ENCODE results near the gene LRP2.

The LRP2 gene

DNA sequence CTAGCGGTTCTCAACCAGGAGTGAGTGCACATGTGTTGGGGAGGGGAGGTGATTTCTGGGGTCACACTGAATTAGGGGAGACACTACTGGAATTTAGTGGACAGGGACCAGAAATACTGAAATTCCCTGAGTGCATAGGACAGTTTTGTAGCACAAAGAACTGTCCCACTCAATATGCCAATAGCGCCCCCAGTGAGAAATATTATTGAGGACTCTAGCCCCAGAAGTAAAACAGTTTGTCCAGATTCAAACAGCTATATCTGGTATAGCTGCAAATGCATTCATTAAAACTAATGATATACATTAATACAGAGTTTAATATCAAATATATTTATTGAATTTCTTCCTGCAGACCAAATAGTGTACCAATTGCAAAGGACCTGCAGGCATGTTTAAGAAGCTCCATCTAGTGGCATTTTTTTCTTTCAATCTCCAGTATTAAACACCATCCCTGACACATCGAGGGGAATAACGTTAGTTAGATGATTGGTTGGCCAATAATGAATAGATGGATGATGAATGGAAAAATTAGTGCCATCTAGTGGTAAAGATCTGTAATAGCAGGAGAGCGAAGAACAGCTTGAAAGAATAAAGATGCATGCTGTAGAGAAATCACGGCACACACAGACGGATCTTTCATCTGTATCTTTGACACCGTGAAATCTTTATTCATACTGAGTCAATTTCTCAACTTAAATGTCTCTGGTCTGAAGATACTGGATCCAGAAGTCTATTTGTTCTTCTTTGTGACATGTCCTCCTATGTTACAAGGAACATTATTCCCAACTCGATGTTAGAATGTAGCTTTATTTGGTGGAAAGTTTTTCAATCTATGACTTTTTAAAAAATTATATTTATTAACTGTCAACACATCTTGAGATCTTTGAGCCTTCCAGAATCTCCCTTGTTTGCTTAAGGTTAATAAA lies 230.5 kb downstream of the LRP2 start:
- DNase-seq (ENCODE audit: extremely low read depth in 1 of 2, low read depth in 1 of 2) = no peak

DNA sequence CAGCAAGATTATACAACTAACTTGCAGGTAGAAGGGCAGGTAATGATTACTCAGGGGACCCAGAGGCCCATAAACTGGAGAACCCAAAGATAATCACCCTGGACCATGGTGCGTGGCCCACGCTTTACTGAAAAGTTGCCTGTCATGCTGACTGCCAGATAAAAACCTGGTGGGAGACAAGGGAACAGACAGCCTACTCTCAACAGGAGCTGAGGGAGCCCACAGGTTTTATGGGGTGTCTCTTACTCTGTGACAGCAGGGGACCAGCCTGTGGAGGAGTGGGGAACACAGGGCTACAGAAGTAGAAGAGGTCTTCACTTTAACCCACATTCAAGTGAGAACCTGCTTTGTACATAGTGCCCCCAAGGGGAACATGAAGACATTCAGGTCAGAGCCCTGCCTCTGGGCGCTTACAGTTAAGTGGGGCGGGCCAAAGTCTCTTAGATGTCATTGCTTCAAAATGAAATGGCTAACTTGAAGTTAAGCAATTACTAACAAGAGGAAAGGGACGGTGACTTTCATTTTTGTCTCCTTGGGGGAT lies 232.6 kb downstream of the LRP2 start:
- no peak for DNase-seq (ENCODE audit: extremely low read depth in 1 of 2, low read depth in 1 of 2)

DNA sequence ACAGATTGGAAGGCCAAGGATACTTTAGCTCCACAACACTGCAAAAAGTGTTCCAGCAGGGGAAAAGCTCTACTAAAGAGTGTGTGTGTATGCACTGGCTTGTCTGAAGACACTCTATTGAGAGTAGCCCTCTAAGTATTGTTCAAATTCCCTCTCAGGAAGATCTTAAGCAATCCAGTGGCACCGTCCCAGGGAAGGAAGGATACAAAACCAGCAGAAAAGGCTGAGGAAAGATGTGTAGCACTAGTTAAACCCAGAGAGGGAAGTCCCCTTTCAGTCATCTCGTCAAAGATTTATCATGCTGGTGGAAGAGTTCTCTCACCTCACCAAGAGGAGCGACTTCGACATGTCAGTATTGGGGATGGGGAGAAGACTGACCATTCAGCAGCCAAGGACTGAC lies 242.5 kb downstream of the LRP2 start:
- DNase-seq (ENCODE audit: extremely low read depth in 1 of 2, low read depth in 1 of 2) = no peak

DNA sequence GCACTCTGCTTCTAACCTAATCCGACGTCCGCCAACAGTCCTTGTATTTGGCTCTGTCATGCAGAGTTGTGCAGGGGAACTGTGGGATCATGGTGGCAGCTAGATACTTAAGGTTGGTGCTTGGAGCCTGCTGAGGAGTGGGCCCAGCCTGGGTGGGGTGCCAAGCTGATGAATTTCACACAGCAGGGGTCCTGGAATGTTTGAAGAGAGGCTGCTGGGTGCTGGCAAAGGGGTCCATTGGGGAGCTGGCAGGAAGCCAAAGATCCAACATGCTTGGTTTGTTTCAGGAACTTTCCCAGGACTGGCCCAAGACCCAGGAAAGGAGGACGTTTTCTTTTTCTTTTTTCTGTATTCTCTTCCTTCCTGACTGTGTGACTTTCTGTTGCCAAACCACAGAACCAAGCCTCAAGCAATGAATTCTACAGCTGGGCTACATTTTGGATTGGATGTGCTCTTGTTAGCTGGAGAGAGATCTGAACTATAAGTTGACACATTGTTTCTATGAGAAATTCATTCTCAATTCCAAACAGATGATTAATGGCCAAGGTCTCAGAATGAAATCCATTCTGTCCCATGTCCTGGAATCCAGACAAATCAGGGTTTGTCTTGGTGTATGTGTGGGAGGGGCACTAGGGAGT lies 243.1 kb downstream of the LRP2 start:
- no peak for DNase-seq (ENCODE audit: extremely low read depth in 1 of 2, low read depth in 1 of 2)

DNA sequence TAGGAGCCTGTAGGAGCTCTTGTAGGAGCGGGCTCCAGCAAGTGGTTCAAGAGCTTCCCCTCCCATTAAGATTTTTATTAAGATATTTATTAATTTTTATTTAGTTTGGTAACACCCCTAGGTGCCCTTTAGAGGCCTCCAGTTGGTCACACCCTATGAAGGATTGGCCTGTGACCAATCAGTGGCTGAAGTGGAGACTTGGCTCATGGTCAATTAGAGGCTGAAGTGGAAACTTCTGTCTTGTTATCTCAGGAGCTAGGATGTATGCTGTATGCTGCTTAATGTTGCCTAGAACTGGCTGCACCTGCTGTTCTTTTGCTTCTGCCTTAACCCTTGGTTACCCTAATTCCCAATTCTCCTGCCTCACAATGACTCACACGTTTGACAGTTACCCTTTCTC lies 244.3 kb downstream of the LRP2 start:
- DNase-seq (ENCODE audit: extremely low read depth in 1 of 2, low read depth in 1 of 2) = no peak

DNA sequence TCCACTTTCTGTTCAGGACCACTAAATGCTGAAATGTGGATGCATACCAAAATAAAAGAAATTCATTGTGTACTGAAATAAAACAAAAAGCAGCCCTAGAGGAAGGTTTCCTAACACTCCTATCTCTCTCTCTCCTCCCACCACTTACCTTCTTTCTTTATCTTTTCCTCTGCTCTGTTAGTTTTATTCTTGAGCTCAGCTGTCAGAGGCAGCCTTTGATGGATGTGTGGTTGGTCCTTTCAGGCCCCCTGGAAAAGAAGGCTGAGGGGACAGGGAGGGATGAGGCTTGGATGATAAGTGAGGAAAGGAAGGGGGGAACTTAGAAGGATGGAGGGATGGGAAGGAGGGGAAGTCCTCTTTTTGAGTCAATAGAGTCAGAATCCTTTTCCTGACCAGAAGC lies 245.3 kb downstream of the LRP2 start:
- DNase-seq (ENCODE audit: extremely low read depth in 1 of 2, low read depth in 1 of 2) = no peak

DNA sequence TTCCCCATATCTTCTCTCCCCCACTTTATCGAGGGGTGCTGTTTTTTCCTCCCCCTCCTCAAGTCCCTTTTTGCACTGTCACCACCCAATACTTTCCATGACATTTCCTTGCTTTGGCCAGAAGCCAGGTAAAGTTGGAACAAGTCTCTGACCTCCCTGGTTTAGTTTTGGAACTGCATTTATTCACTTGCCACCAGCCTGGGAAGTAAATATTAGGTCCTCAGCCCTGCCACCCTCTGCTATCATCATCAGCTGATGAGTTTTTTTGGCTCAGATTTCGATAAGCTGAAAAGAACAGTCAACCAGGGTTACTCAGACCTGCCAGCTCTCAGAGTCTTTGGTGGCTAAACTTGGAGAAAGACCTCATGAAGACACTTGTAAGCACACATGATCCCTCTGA lies 246.0 kb downstream of the LRP2 start:
- DNase-seq (ENCODE audit: extremely low read depth in 1 of 2, low read depth in 1 of 2) = no peak

DNA sequence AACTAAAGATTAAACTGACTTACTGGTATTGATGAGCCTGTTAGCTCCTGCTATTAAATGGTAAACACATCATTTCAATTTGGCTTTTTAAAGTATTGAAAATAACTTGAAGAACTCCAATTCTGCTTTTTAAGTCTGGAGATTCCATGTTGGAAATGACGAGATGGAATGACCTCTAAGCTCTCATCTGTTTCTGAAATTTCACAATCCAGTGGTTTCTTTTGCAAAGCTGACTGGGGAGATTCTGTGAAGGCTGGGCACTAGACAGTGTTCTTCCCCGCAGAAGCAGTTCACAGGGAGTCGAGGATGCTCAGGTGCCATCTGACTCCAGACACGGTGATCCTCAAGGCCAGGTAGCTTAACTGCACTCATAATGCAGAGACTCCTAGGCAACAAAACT lies 248.3 kb downstream of the LRP2 start:
- no peak for DNase-seq (ENCODE audit: extremely low read depth in 1 of 2, low read depth in 1 of 2)

DNA sequence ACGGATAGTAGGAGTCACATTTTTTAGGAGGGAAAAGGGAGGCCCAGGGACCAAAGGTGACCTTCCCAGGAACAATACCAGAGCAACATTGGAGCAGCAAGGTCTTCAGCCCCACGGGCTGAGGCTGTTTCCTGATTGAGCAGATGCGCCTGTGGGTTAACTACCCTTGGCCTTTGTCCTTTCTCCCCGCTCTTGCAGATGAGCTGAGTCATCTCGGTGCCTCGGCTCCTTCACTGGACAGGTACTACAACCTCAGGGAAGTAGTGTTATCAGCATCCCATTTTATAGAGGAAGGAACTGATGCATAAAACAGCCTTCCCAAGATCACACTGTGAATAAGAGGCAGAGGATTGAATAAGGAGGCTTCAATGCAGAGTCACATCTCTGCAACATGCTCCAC lies 249.5 kb downstream of the LRP2 start:
- no peak for DNase-seq (ENCODE audit: extremely low read depth in 1 of 2, low read depth in 1 of 2)

DNA sequence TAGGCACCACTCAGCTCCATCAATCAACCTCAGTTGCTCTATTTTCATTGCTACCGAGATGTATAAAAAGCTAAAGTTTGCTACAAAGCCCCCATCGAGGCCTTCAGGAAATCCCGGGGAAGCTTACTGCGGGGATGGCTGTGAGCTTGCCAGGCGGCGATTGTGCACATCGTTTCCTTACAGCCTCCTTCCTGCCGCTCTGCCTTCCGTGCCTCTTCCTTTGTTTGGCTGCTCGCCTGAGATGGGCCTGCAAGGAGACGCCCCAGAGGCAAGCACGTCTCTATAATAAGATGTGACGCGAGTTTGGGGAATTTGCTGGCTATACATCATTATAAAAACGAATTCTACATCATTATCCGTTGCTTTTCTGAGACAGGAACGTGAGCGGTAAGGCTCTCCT lies 251.4 kb downstream of the LRP2 start:
- no peak for DNase-seq (ENCODE audit: extremely low read depth in 1 of 2, low read depth in 1 of 2)

DNA sequence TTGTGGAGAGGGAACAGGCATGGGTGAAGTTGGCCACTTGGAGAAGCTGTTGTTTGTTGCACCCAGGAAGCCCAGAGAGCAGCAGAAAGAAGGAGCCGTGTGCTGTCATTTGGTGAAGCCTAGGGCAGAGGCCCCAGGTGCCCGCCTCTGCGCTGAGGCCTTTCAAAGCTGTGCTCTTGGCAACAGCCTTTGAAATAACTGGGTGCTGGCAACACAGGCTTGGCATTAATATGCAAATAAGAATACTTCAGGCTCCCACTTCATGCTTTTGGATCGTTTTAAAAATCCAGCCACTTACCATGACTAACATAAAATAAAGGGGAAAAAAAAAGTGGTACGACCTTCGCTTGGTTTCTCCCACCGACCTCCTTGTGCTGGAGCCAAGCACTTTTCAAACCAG lies 251.9 kb downstream of the LRP2 start:
- no peak for DNase-seq (ENCODE audit: extremely low read depth in 1 of 2, low read depth in 1 of 2)

DNA sequence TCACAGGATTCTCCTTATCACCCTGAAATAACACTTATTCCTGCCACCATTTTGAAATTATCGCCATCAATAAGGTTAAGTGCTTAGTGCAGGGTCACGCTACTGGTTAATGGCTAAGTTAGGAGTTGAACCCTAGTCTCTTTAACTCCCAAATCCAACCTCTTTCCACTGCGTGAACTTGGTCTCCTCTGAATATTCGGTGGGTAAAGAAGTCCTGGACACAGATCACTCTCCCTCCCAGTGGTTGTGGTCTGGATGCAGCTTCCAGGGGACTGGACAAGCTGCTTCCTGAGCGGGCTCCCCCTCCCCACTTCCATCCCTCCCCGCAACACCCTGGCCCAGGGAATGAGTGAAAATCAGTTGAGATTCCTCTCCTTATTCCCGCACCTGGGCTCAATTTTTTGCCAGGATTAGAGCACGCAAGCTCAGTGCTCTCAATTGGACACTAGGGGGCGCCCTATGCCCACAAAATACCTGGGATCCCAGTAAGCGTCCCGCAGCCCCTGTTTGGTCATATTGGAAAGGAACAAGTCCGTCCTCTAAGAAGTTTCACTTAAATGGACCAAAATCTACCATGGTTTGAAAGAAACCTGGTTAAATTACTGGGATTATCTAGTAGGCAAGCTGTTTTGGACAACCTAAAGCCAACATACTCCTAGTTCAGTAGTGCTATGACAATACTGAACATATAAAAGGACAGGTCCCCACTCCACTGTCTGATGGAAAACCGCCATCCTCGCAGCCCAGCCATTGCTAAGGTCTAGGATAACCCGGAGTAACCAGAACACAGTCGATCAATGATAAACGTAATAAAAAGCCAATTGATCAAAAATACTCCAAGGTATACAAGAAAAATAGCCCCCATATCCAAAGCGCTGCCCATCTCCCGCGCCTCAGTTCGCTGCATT lies 252.6 kb downstream of the LRP2 start:
- DNase-seq (ENCODE audit: extremely low read depth in 1 of 2, low read depth in 1 of 2) = peak; percentile 23 to 53

DNA sequence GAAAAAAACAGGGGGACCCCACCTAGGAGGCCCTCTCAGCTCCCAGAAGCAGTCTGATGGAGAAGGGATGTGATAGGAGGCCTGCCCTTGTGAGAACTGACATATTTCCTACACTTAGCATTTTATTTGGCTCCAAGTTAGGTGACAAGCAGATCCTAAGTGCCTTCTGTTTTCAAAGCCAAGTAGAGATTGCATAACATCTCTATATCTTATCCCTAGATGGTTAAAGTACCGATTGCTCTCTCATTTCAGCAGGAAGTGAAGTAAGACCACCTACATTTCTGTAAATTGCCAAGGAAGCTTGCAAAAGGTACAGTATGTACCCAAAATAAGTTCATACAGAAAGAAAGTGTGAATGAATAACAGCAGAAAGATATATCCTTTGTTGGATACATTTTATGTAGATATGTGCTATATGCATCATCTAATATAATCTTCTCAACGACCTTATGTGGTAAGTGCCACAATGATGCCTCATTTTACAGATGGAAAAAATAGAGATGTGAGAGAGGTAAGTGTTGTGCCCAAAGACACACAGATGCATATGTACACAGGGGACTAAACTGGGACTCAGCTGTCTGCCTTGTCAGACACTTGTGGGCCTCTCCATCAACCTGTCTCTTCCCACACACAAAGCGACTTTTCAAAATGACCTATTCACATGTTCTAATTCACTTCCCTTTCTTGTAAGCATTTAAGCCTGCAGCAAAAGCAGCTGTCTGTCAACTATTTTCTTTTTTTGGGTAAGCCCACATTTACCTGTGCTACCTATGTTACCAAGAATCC lies 254.0 kb downstream of the LRP2 start:
- DNase-seq (ENCODE audit: extremely low read depth in 1 of 2, low read depth in 1 of 2) = no peak

DNA sequence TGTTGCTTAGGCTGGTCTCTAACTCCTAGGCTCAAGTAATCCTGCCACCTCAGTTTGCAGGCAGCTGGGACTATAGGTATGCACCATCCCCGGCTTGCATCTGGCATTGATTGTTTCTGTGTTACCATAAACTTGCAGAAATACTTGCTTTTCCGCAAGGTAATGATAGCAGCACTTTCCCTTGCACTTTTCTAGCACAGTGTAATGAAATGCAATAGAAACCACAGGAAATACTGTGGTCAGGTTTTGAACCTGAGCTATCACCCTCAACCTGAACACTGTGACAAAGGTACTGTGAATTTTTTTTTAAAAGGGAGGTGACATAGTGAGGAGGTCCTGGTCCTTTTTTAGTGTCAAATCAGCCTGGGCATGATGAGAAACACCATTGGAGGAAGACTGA lies 254.7 kb downstream of the LRP2 start:
- DNase-seq (ENCODE audit: extremely low read depth in 1 of 2, low read depth in 1 of 2) = no peak

DNA sequence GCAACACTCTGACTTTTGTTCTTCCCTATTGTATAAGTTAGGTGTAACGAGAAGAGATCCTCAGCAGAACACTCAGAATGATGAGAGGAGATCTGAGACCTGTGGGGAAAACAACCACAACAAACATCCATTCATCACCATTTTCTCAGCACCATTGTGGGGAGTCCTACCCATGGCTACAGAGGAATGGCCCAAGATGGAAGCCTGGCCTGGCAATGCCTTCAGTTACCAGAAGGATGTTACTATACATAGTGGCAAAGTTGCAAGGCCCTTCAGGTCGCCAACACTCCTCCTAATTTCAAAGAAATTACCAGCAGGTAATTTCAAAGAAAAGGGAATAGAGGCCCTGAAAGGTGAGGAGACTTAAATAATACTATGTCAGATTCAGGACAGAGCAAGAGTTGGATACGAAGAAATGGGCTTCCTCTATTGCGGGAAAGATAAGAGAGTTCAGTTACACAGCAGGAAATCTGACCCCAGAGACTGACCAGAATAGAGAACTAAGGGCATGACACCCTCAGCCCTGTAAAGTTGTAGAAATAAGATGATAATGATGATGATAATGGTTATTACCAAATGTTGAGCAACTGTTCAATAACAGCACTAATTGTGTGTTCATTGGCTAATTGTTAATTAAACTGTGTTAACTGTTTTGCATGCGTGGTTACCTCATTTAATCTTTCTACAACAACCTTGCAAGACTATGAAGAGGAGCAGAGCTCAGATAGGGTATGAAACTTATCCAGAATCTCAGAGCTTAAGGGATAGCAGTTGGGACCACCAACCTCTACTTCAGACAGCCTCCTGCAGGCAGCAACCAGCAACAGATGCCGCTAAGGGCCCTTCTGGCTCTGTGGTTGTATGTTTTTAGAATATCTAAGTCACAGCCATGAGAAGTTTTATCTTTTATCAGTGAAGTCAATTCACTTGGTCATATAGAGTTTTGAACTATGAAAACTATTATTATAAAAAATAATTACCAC lies 255.5 kb downstream of the LRP2 start:
- no peak for DNase-seq (ENCODE audit: extremely low read depth in 1 of 2, low read depth in 1 of 2)

DNA sequence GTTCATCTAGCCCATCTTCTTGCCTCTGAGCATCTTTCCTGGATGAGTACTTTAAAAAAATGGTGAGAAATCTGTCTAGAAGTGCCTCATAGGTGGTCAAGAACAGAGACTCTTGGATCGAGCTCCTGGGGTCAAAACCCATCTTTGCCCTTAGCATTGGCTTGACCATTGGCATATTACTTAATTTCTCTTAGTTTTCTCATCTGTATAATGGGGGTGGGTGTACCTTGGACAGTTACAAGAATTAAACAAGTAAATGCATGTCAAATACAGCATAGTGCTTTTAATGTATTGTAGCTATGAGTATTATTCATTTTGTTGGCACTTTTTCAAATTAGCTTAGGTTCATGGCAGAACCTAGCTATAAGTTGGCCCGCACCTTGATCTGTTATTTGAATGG lies 256.2 kb downstream of the LRP2 start:
- no peak for DNase-seq (ENCODE audit: extremely low read depth in 1 of 2, low read depth in 1 of 2)

DNA sequence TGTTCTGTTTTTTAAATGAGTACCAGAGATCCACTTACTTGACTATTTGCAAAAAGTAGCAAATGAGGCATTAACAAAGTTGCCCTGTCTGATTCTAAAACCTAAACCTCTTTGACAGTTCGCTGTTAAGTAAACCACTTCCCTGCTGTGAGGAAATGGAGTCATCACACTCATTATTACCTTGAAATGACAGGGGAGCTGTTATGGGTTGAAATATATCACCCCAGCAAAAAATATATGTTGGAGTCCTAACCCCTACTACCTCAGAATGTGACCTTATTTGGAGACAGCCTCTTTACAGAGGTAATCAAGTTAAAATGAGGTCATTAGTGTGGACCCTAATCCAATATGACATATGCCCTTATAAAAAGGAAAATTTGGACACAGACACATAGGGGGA lies 256.9 kb downstream of the LRP2 start:
- DNase-seq (ENCODE audit: extremely low read depth in 1 of 2, low read depth in 1 of 2) = no peak

DNA sequence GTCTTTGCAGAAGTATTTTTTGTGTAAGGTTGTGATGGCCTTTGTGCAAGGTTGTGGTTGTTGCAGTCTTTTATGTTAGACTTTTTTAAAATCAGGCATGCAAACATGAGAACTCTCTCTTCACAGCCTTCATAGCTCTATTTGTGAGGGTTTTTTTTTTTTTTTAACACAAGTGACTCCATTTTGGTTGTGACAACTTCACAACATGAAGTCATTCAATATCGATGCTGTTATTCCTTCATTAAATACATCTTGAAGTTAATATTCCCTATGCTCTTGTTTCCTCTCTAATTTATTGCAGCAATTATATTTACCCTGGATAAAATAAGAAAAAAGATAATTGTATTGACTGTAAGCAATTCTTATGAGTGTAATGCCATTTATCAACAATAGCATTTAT lies 257.5 kb downstream of the LRP2 start:
- no peak for DNase-seq (ENCODE audit: extremely low read depth in 1 of 2, low read depth in 1 of 2)

DNA sequence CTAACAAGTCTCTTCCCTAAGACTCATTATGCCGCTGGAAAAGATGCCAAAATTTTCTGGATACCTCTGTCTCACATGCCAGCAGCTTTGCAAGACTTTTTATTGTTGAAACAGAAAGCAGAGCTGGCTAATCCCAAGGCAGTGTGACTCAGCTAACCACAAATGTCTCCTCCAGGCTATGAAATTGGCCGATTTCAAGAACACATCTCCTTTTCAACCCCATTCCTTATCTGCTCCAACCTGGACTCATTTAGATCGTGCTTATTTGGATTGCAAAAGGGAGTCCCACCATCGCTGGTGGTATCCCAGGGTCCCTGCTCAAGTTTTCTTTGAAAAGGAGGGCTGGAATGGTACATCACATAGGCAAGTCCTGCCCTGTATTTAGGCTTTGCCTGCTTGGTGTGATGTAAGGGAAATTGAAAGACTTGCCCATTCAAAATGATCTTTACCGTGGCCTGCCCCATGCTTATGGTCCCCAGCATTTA lies 266.7 kb downstream of the LRP2 start:
- no peak for DNase-seq (ENCODE audit: extremely low read depth in 1 of 2, low read depth in 1 of 2)

All from stimulated activated CD8-positive, alpha-beta memory T cell treated with anti-CD3 and anti-CD28 coated beads, Interleukin-7, amount 100 ng/mL, for 48 hours (primary cell).